GM12878 (cell line): ENCODE data around the gene DYRK1B. TPM values are rescaled to one million over a fixed set of nuclear protein-coding genes. Genes with fewer than 3 reads are reported as not detected.
"Not testable (repeated sequence)": the region's sequence is repeated elsewhere in the genome, so short reads cannot be mapped to it uniquely, and the experiment has no call there.

Experiments
- ATAC-seq: fragments of 200-7000 bp; cut with Tn5 transposase; 3 replicates; pipeline ENCODE4 v1.9.1; 2020; ENCODE audit warnings: mild to moderate bottlenecking, moderate library complexity
- BruUV-seq: library from RNA; stranded (reverse); fragments of 400-500 nt; replicated peaks from 2 replicates; lab custom pipeline; 2021; lab: Mats Ljungman, UMichigan
- CTCF ChIA-PET: fragments of 300-600 bp; sonication (Branson Sonifier 250); formaldehyde crosslinking; extraction: SDS; loops from one replicate; lab custom pipeline; 2021; ENCODE audit warnings: inconsistent platforms; lab: Yijun Ruan, JAX
- POLR2A ChIA-PET: fragments of 350-600 bp; formaldehyde crosslinking; extraction: SDS; loops from one replicate; lab custom pipeline; 2021; ENCODE audit warnings: inconsistent platforms; lab: Charles Lee
- RAD21 ChIA-PET: fragments of 300-600 bp; sonication (Branson Sonifier 250); formaldehyde crosslinking; loops from one replicate; lab custom pipeline; 2023; ENCODE audit warnings: antibody characterized with exemption; ENCODE audit not compliant: unreplicated experiment; lab: Charles Lee
- SMC1A ChIA-PET: fragments of 300-600 bp; sonication (Branson Sonifier 250); formaldehyde crosslinking; loops from one replicate; lab custom pipeline; 2023; ENCODE audit not compliant: unreplicated experiment, uncharacterized antibody; lab: Charles Lee
- DNase-seq: peaks from one replicate; pipeline ENCODE4 v3.0.0-alpha.2; 2011; ENCODE audit warnings: low read depth, low spot score
- FAIRE-seq: peaks from 3 replicates; lab custom pipeline; 2011; peaks lifted over from hg19 to GRCh38; lab: Jason Lieb, UNC
- H2AFZ ChIP-seq: 2 replicates; pipeline ENCODE4 v1.6.0; 2011; ENCODE audit warnings: low read depth, low read length, control low read depth; ENCODE audit not compliant: control insufficient read depth
- H3K27ac ChIP-seq: 2 replicates; pipeline ENCODE4 v1.5.1; 2011; ENCODE audit warnings: control low read depth; ENCODE audit not compliant: control insufficient read depth, insufficient read depth
- H3K27me3 ChIP-seq, 2 experiments: replicated peaks in 1 of 2; 2 replicates each; pipeline versions ENCODE4 v1.6.0 to v1.6.1; 2011; ENCODE audit warnings: low read length in 1 of 2; ENCODE audit not compliant: control insufficient read depth in 2 of 2, insufficient read depth in 2 of 2
- H3K36me3 ChIP-seq, 2 experiments: 2 replicates each; pipeline ENCODE4 v1.5.1; 2011; ENCODE audit warnings: low read length in 1 of 2; ENCODE audit not compliant: control insufficient read depth in 2 of 2, insufficient read depth in 2 of 2
- H3K4me1 ChIP-seq: 2 replicates; pipeline ENCODE4 v1.6.1; 2011; ENCODE audit warnings: mild to moderate bottlenecking, low read length, moderate library complexity, mixed read lengths; ENCODE audit not compliant: control insufficient read depth, insufficient read depth
- H3K4me2 ChIP-seq: 2 replicates; pipeline ENCODE4 v1.6.0; 2011; ENCODE audit warnings: control low read depth; ENCODE audit not compliant: control insufficient read depth, insufficient read depth
- H3K4me3 ChIP-seq: fragments of 200-600 bp; sonication (generic); 2 replicates; pipeline ENCODE4 v1.5.1; 2016
- H3K79me2 ChIP-seq: 2 replicates; pipeline ENCODE4 v1.6.0; 2011; ENCODE audit warnings: low read length; ENCODE audit not compliant: control insufficient read depth, insufficient read depth
- H3K9ac ChIP-seq: 2 replicates; pipeline ENCODE4 v1.8.0; 2011; ENCODE audit warnings: low read length, control low read depth, mixed read lengths; ENCODE audit not compliant: control insufficient read depth, insufficient read depth
- H3K9me3 ChIP-seq: replicated peaks from 3 replicates; pipeline ENCODE4 v1.5.1; 2011; ENCODE audit warnings: mild to moderate bottlenecking, low read length; ENCODE audit not compliant: control insufficient read depth, insufficient read depth
- H4K20me1 ChIP-seq: 2 replicates; pipeline ENCODE4 v1.6.0; 2011; ENCODE audit not compliant: control insufficient read depth, insufficient read depth
- WGBS: methylation state at CpG from one replicate; pipeline ENCODE4 v1.1.6; 2016; ENCODE audit warnings: low lambda C conversion rate; ENCODE audit not compliant: insufficient replicate concordance, insufficient coverage; ENCODE audit errors: missing lambda C conversion rate; 5-methylcytosine and 5-hydroxymethylcytosine counted together
- in situ Hi-C: fragments of 300-500 bp; cut with MboI; formaldehyde crosslinking; loops from 9 replicates; pipeline ENCODE4 v1.14.3; 2018; ENCODE audit warnings: mixed read lengths
- intact Hi-C: fragments of 100-400 bp; cut with micrococcal nuclease; formaldehyde crosslinking; loops from one replicate; pipeline ENCODE4 v1.14.2; 2022; ENCODE audit not compliant: unreplicated experiment
- polyA plus RNA-seq, 11 experiments: library from polyadenylated mRNA; depleted of rRNA in 4 of 11; unstranded in 6 of 11; stranded (reverse) in 5 of 11; fragments of >200 nt; fragmentation: Nextera tagmentation in 4 of 11; fragmentation: Illumina TruSeq in 1 of 11; extraction: Ambion mirVana in 4 of 11; extraction: Trizol in 1 of 11; gene quantifications; 1 replicate in 1 of 11; 2 replicates in 10 of 11; pipeline versions ENCODE4 v1.2.1 to v1.2.3, GENCODE V29; 2011 to 2016; ENCODE audit warnings: inconsistent platforms in 2 of 11, missing spikeins in 2 of 11, low read depth in 1 of 11
- total RNA-seq, 4 experiments: library from RNA; depleted of rRNA in 3 of 4; stranded (reverse); fragments of >200 nt in 3 of 4; fragmentation: Illumina TruSeq in 1 of 4; extraction: Trizol in 1 of 4; gene quantifications; 2 replicates each; pipeline versions ENCODE4 v1.2.1 to v1.2.3, GENCODE V29; 2013 to 2021

DYRK1B gene
- total and polyA plus RNA-seq, 10 of the 15 experiments (the other 5 are each of a cell fraction or from before 2014, with no cell fraction given): 0.07 to 10.2 (median 3.4) TPM; not detected in 1

GRCh38 chr19:39877488-39877887 lies 43.5 kb upstream of the DYRK1B start:
- H4K20me1 ChIP-seq, H3K4me2 ChIP-seq, ATAC-seq, intact Hi-C loops, SMC1A ChIA-PET, H3K27me3 ChIP-seq, in situ Hi-C loops, FAIRE-seq, H3K36me3 ChIP-seq, H3K79me2 ChIP-seq, BruUV-seq, H3K4me1 ChIP-seq, DNase-seq, H3K9ac ChIP-seq, CTCF ChIA-PET, H2AFZ ChIP-seq, H3K9me3 ChIP-seq, POLR2A ChIA-PET, H3K27ac ChIP-seq, H3K4me3 ChIP-seq: not testable (repeated sequence)
- 36% methylated on average over 8 of the region's 14 CpGs for WGBS
- RAD21 ChIA-PET: interaction anchor here (1.8 kb wide), 1 partner anchor 16 kb away, joined by 3 read pairs; no protein-coding TSS in a partner anchor

GRCh38 chr19:39876486-39876885 lies 42.5 kb upstream of the DYRK1B start:
- RAD21 ChIA-PET, ATAC-seq, H3K9me3 ChIP-seq, POLR2A ChIA-PET, H3K36me3 ChIP-seq, H3K4me2 ChIP-seq, H3K27ac ChIP-seq, SMC1A ChIA-PET, H3K9ac ChIP-seq, H3K4me1 ChIP-seq, H3K79me2 ChIP-seq, CTCF ChIA-PET, H2AFZ ChIP-seq, in situ Hi-C loops, H3K4me3 ChIP-seq, H3K27me3 ChIP-seq, intact Hi-C loops, DNase-seq, BruUV-seq, FAIRE-seq, H4K20me1 ChIP-seq: not testable (repeated sequence)
- WGBS: 88% methylated on average over 2 of the region's 11 CpGs

- ATAC-seq, H3K9ac ChIP-seq, intact Hi-C loops: not testable (repeated sequence)
Measured at GRCh38 chr19:39875401-39875864, 41.5 kb upstream of the DYRK1B start.

More at GRCh38 chr19:39875401-39875864, 41.5 kb upstream of the DYRK1B start:
- H3K9me3 ChIP-seq, H3K4me2 ChIP-seq, BruUV-seq, H3K27ac ChIP-seq, POLR2A ChIA-PET, H3K79me2 ChIP-seq, H4K20me1 ChIP-seq, H3K27me3 ChIP-seq, DNase-seq, H3K4me3 ChIP-seq, H2AFZ ChIP-seq, in situ Hi-C loops, FAIRE-seq, SMC1A ChIA-PET, H3K36me3 ChIP-seq, RAD21 ChIA-PET, H3K4me1 ChIP-seq: not testable (repeated sequence)
- 86% methylated on average over 27 of the region's 43 CpGs for WGBS
- CTCF ChIA-PET: interaction anchor here (0.6 kb wide), 1 partner anchor 58 kb away, joined by 3 read pairs; no protein-coding TSS in a partner anchor
